Activated CD8-positive, alpha-beta memory T cell treated with anti-CD3 and anti-CD28 coated beads for 4 hours (primary cell): ENCODE data around the gene SWAP70.

Source experiments
- DNase-seq, 2 donors: peaks; one replicate each; pipeline ENCODE4 v3.0.0-alpha.2; 2020; ENCODE audit warnings: low read depth in 2 of 2

The SWAP70 gene

GRCh38 chr11:9776203-9776602 is 112.3 kb downstream of the SWAP70 start:
- DNase-seq: no peak

GRCh38 chr11:9777066-9777465 is 113.2 kb downstream of the SWAP70 start:
- DNase-seq: no peak

- no peak for DNase-seq
Observed at GRCh38 chr11:9777525-9777924, 113.6 kb downstream of the SWAP70 start.

- DNase-seq: no peak
Observed at GRCh38 chr11:9780929-9781328, 117.1 kb downstream of the SWAP70 start.

GRCh38 chr11:9783986-9784385 is 120.1 kb downstream of the SWAP70 start:
- no peak for DNase-seq

- DNase-seq: no peak
Observed at GRCh38 chr11:9784602-9785315, 120.9 kb downstream of the SWAP70 start.

- no peak for DNase-seq
Observed at GRCh38 chr11:9787260-9787659, 123.4 kb downstream of the SWAP70 start.

- no peak for DNase-seq
Observed at GRCh38 chr11:9787981-9788521, 124.2 kb downstream of the SWAP70 start.

GRCh38 chr11:9789910-9790309 is 126.0 kb downstream of the SWAP70 start:
- DNase-seq: no peak

- DNase-seq: no peak
Observed at GRCh38 chr11:9790703-9791102, 126.8 kb downstream of the SWAP70 start.

GRCh38 chr11:9796266-9796665 is 132.4 kb downstream of the SWAP70 start:
- no peak for DNase-seq

GRCh38 chr11:9796854-9797253 is 133.0 kb downstream of the SWAP70 start:
- DNase-seq: no peak

GRCh38 chr11:9797300-9797699 is 133.4 kb downstream of the SWAP70 start:
- DNase-seq: no peak

GRCh38 chr11:9799886-9800285 is 136.0 kb downstream of the SWAP70 start:
- no peak for DNase-seq

GRCh38 chr11:9802291-9802861 is 138.5 kb downstream of the SWAP70 start:
- no peak for DNase-seq
